ENCODE measurements around the gene ZNF580. TPM values are rescaled to one million over a fixed set of nuclear protein-coding genes. Genes with fewer than 3 reads are reported as not detected.
A peak's percentile ranks its signal among the peaks of the same experiment; 100 is the strongest.

Gene ZNF580
- total and polyA plus RNA-seq, 9 of the 15 experiments (the other 6 are each of a cell fraction or from before 2014, with no cell fraction given): 2.3 to 47.4 (median 6.0) TPM

- TF ChIP-seq ZNF507 (tag; conservative IDR thresholded peaks at IDR 0.05): no peak
- peak; percentile 42; the same call in 1 of the 2 replicates for TF ChIP-seq PHF8 (IDR thresholded peaks at IDR 0.05; ENCODE audit: borderline replicate concordance, low read length)
- peak; percentile 27 for TF ChIP-seq POU5F1 (IDR thresholded peaks at IDR 0.05; ENCODE audit: borderline replicate concordance, low read depth, low read length, partially characterized antibody)
- TF ChIP-seq KDM5B (IDR thresholded peaks at IDR 0.05; ENCODE audit: insufficient replicate concordance, low read depth, low read length): peak; percentile 7
- peak; percentile 73 for TF ChIP-seq HMGN3 (IDR thresholded peaks at IDR 0.05; ENCODE audit: borderline replicate concordance, extremely low read depth, insufficient read length, low read depth, low read length)
- no peak for TF ChIP-seq TRIM28 (IDR thresholded peaks at IDR 0.05)
- TF ChIP-seq MNT (conservative IDR thresholded peaks at IDR 0.05): peak; percentile 47 to 52; a peak in 3 of 4 replicates
- 0 out of 2 replicates have a peak, but pooled peaks have one; percentile 51 for TF ChIP-seq SP1 (CRISPR knock-in tag; IDR thresholded peaks at IDR 0.05)
- TF ChIP-seq ATF1 (CRISPR knock-in tag; IDR thresholded peaks at IDR 0.05): no peak
- TF ChIP-seq ATF1 (tag; IDR thresholded peaks at IDR 0.05): no peak
- TF ChIP-seq OTX1 (CRISPR knock-in tag; IDR thresholded peaks at IDR 0.05): no peak
- no peak for TF ChIP-seq MLX (CRISPR knock-in tag; conservative IDR thresholded peaks at IDR 0.05)
- TF ChIP-seq MAZ (CRISPR knock-in tag; conservative IDR thresholded peaks at IDR 0.05 in 1 of 2, IDR thresholded peaks at IDR 0.05 in 1 of 2): peak in 1 of 2 experiments; percentile 58; a peak in 3 of 4 replicates
- TF ChIP-seq ZKSCAN8 (CRISPR knock-in tag; IDR thresholded peaks at IDR 0.05): no peak
- peak; percentile 74 for TF ChIP-seq POLR2H (tag; IDR thresholded peaks at IDR 0.05; ENCODE audit: low read depth)
- TF ChIP-seq ZNF592 (IDR thresholded peaks at IDR 0.05): no peak
- TF ChIP-seq MYC (IDR thresholded peaks at IDR 0.05; ENCODE audit: low read depth, low read length): peak; percentile 10
- TF ChIP-seq MYC (CRISPR knock-in tag; IDR thresholded peaks at IDR 0.05; ENCODE audit: borderline replicate concordance, low read depth): no peak
- no peak for TF ChIP-seq DDX20 (tag; IDR thresholded peaks at IDR 0.05; ENCODE audit: low read depth)
- TF ChIP-seq CREB3L1 (IDR thresholded peaks at IDR 0.05; ENCODE audit: borderline replicate concordance, low read depth): no peak
- TF ChIP-seq ERF (CRISPR knock-in tag; IDR thresholded peaks at IDR 0.05): no peak
These were observed 35.6 kb upstream of the ZNF580 start (continued) for GRCh38 chr19:55605207-55605636.
